WERI-Rb-1 (cell line): ENCODE results near the gene DBP.

ENCODE experiments used
- DNase-seq: peaks from one replicate; pipeline ENCODE4 v3.0.0-alpha.2; 2020
- H3K27ac ChIP-seq: fragments of 250-450 bp; sonication (Bioruptor Pico); 2 replicates; pipeline ENCODE4 v1.5.1; 2020; ENCODE audit warnings: mild to moderate bottlenecking, moderate library complexity
- H3K27me3 ChIP-seq: fragments of 250-450 bp; sonication (Bioruptor Pico); 2 replicates; pipeline ENCODE4 v1.5.1; 2021; ENCODE audit warnings: mild to moderate bottlenecking, low read depth, moderate library complexity; ENCODE audit not compliant: insufficient read depth, severe bottlenecking
- H3K36me3 ChIP-seq: fragments of 250-450 bp; sonication (Bioruptor Pico); 2 replicates; pipeline ENCODE4 v1.5.1; 2020; ENCODE audit warnings: mild to moderate bottlenecking, moderate library complexity
- H3K4me3 ChIP-seq: 2 replicates; pipeline ENCODE4 v1.5.1; 2011; ENCODE audit warnings: low read depth, mild to moderate bottlenecking, control low read depth, low read length
- H3K9me3 ChIP-seq: fragments of 250-450 bp; sonication (Bioruptor Pico); 2 replicates; pipeline ENCODE4 v1.5.1; 2021; ENCODE audit warnings: mild to moderate bottlenecking, moderate library complexity; ENCODE audit not compliant: severe bottlenecking
- CTCF ChIP-seq: IDR thresholded peaks from 2 replicates; pipeline ENCODE4 v1.5.1; 2011; ENCODE audit warnings: low read depth, mild to moderate bottlenecking, control low read depth, inconsistent platforms, low read length

The DBP gene

GRCh38 chr19:48608798-48609263 lies 28.3 kb downstream of the DBP start:
- peak; percentile 66 for DNase-seq
- Histone ChIP-seq H3K36me3 (peaks cover 2% of the 10 kb centered on the region; the same call in 1 of the 2 replicates), H3K27me3 (no peaks in the 10 kb centered on the region), H3K9me3 (no peaks in the 10 kb centered on the region), H3K27ac (peak overlapping the region; percentile 47; the same call in 1 of the 2 replicates), H3K4me3 (no peak overlapping the region; the same call in 1 of the 2 replicates)
- peak; percentile 76 for TF ChIP-seq CTCF

- no peak overlapping the region for H3K4me3 ChIP-seq
- no peaks in the 10 kb centered on the region for H3K9me3 ChIP-seq
- no peak for DNase-seq
- TF ChIP-seq CTCF: no peak
- H3K27ac ChIP-seq: no peak overlapping the region
- no peaks in the 10 kb centered on the region for H3K36me3 ChIP-seq
- H3K27me3 ChIP-seq: no peaks in the 10 kb centered on the region
Observed at GRCh38 chr19:48607359-48607755, 29.8 kb downstream of the DBP start.

- Histone ChIP-seq H3K9me3 (no peaks in the 10 kb centered on the region), H3K27ac (no peak within 1 kb of the TSS), H3K4me3 (no peak within 1 kb of the TSS), H3K36me3 (no peaks in the 10 kb centered on the region), H3K27me3 (no peaks in the 10 kb centered on the region)
- TF ChIP-seq CTCF: no peak
- DNase-seq: no peak
Observed at GRCh38 chr19:48606463-48607358, 30.5 kb downstream of the DBP start, which contains the start of gene SPACA4. Gene SPACA4, plus strand, starts transcription at chr19:48606742. Its CDS starts 237 bp downstream, at chr19:48606979.

- Histone ChIP-seq H3K27me3 (no peaks in the 10 kb centered on the region), H3K4me3 (no peak overlapping the region), H3K27ac (no peak overlapping the region), H3K9me3 (no peaks in the 10 kb centered on the region), H3K36me3 (no peaks in the 10 kb centered on the region)
- DNase-seq: no peak
- TF ChIP-seq CTCF: no peak
Observed at GRCh38 chr19:48603850-48604249, 33.3 kb downstream of the DBP start.

GRCh38 chr19:48603449-48603848 lies 33.7 kb downstream of the DBP start:
- no peak for TF ChIP-seq CTCF
- H3K36me3 ChIP-seq: no peaks in the 10 kb centered on the region
- H3K9me3 ChIP-seq: no peaks in the 10 kb centered on the region
- no peak overlapping the region for H3K4me3 ChIP-seq
- no peaks in the 10 kb centered on the region for H3K27me3 ChIP-seq
- no peak for DNase-seq
- no peak overlapping the region for H3K27ac ChIP-seq

GRCh38 chr19:48603001-48603400 lies 34.2 kb downstream of the DBP start:
- Histone ChIP-seq H3K4me3 (no peak overlapping the region), H3K27me3 (no peaks in the 10 kb centered on the region), H3K27ac (no peak overlapping the region), H3K9me3 (no peaks in the 10 kb centered on the region), H3K36me3 (no peaks in the 10 kb centered on the region)
- DNase-seq: no peak
- TF ChIP-seq CTCF: no peak
